ENCODE results near the gene GMIP. TPM values are rescaled to one million over a fixed set of nuclear protein-coding genes. Genes with fewer than 3 reads are reported as not detected.

GMIP gene
- total RNA-seq, 1 experiment from 2014 or later: 6.3 TPM

GRCh38 chr19:19591133-19591825 is 52.2 kb downstream of the GMIP start:
- ChIA-PET CTCF (no interaction called here), POLR2A (ENCODE audit: unreplicated experiment) (interaction anchor here (0.6 kb wide), 2 partner anchors 22 to 66 kb away, joined by 3 to 4 read pairs; no protein-coding TSS in a partner anchor)
- no TSS peak for BruUV-seq (replicated peaks)
- ATAC-seq (peak; percentile 80), DNase-seq (peak; percentile 95)
- H3K9ac ChIP-seq (ENCODE audit: low read length): peak overlapping the region; percentile 65
- no peak overlapping the region; the same call in 1 of the 2 replicates for H3K4me3 ChIP-seq (ENCODE audit: low read length)
- H4K20me1 ChIP-seq (ENCODE audit: low read length): no peaks in the 10 kb centered on the region
- H3K36me3 ChIP-seq (ENCODE audit: low read depth, low read length): 0 out of 2 replicates have a peak, but pooled peaks cover 10% of the 10 kb centered on the region
- peaks cover 39% of the 10 kb centered on the region for H3K4me1 ChIP-seq (ENCODE audit: insufficient read depth, low read length)
- H3K27me3 ChIP-seq (ENCODE audit: low read length): no peaks in the 10 kb centered on the region
- H2AFZ ChIP-seq (ENCODE audit: low read length): no peak overlapping the region
- no peaks in the 10 kb centered on the region for H3K79me2 ChIP-seq (ENCODE audit: low read length)
- no peaks in the 10 kb centered on the region for H3K9me3 ChIP-seq (ENCODE audit: low read length)
- H3F3A ChIP-seq (ENCODE audit: low read length, unreplicated experiment): no peaks in the 10 kb centered on the region
- H3K9me2 ChIP-seq (replicated peaks; ENCODE audit: low read length): no peaks in the 10 kb centered on the region
- peak overlapping the region; percentile 90 for H3K27ac ChIP-seq (ENCODE audit: low read length)
- TF ChIP-seq CTCF (conservative IDR thresholded peaks at IDR 0.05; ENCODE audit: low read depth, low read length) (no peak), EZH2phosphoT487 (IDR thresholded peaks at IDR 0.05; ENCODE audit: borderline replicate concordance, low read length) (no peak), EZH2 (IDR thresholded peaks at IDR 0.05; ENCODE audit: low read length, unreplicated experiment) (no peak)
- H3K4me2 ChIP-seq (ENCODE audit: low read length): peak overlapping the region; percentile 70
- intact Hi-C loops (cut with micrococcal nuclease): no loop called here

GRCh38 chr19:19588546-19588945 is 54.9 kb downstream of the GMIP start:
- CTCF ChIA-PET: no interaction called here
- BruUV-seq (replicated peaks): no TSS peak
- TF ChIP-seq CTCF (conservative IDR thresholded peaks at IDR 0.05; ENCODE audit: low read depth, low read length) (no peak), EZH2 (IDR thresholded peaks at IDR 0.05; ENCODE audit: low read length, unreplicated experiment) (no peak), EZH2phosphoT487 (IDR thresholded peaks at IDR 0.05; ENCODE audit: borderline replicate concordance, low read length) (no peak)
- intact Hi-C loops (cut with micrococcal nuclease): no loop called here
- H3K9me3 ChIP-seq (ENCODE audit: low read length): no peaks in the 10 kb centered on the region
- no peak overlapping the region for H3K4me2 ChIP-seq (ENCODE audit: low read length)
- POLR2A ChIA-PET (ENCODE audit: unreplicated experiment): no interaction called here
- no peak overlapping the region for H3K27ac ChIP-seq (ENCODE audit: low read length)
- no peaks in the 10 kb centered on the region for H4K20me1 ChIP-seq (ENCODE audit: low read length)
- H3K36me3 ChIP-seq (ENCODE audit: low read depth, low read length): 0 out of 2 replicates have a peak, but pooled peaks cover 8% of the 10 kb centered on the region
- no peak for ATAC-seq
- DNase-seq: peak; percentile 50
- H2AFZ ChIP-seq (ENCODE audit: low read length): no peak overlapping the region
- no peaks in the 10 kb centered on the region for H3K27me3 ChIP-seq (ENCODE audit: low read length)
- no peaks in the 10 kb centered on the region for H3F3A ChIP-seq (ENCODE audit: low read length, unreplicated experiment)
- H3K4me1 ChIP-seq (ENCODE audit: insufficient read depth, low read length): peaks cover 19% of the 10 kb centered on the region
- H3K9me2 ChIP-seq (replicated peaks; ENCODE audit: low read length): no peaks in the 10 kb centered on the region
- H3K9ac ChIP-seq (ENCODE audit: low read length): no peak overlapping the region
- no peak overlapping the region for H3K4me3 ChIP-seq (ENCODE audit: low read length)
- H3K79me2 ChIP-seq (ENCODE audit: low read length): no peaks in the 10 kb centered on the region

GRCh38 chr19:19587771-19588170 is 55.7 kb downstream of the GMIP start:
- Histone ChIP-seq H3K4me1 (ENCODE audit: insufficient read depth, low read length) (peaks cover 19% of the 10 kb centered on the region), H4K20me1 (ENCODE audit: low read length) (no peaks in the 10 kb centered on the region), H3K4me2 (ENCODE audit: low read length) (no peak overlapping the region), H3K36me3 (ENCODE audit: low read depth, low read length) (0 out of 2 replicates have a peak, but pooled peaks cover 1% of the 10 kb centered on the region), H3F3A (ENCODE audit: low read length, unreplicated experiment) (no peaks in the 10 kb centered on the region), H3K4me3 (ENCODE audit: low read length) (no peak overlapping the region), H3K9ac (ENCODE audit: low read length) (no peak overlapping the region), H3K27ac (ENCODE audit: low read length) (no peak overlapping the region), H3K79me2 (ENCODE audit: low read length) (no peaks in the 10 kb centered on the region), H3K27me3 (ENCODE audit: low read length) (no peaks in the 10 kb centered on the region), H3K9me3 (ENCODE audit: low read length) (no peaks in the 10 kb centered on the region), H2AFZ (ENCODE audit: low read length) (no peak overlapping the region), H3K9me2 (replicated peaks; ENCODE audit: low read length) (no peaks in the 10 kb centered on the region)
- TF ChIP-seq CTCF (conservative IDR thresholded peaks at IDR 0.05; ENCODE audit: low read depth, low read length) (no peak), EZH2phosphoT487 (IDR thresholded peaks at IDR 0.05; ENCODE audit: borderline replicate concordance, low read length) (no peak), EZH2 (IDR thresholded peaks at IDR 0.05; ENCODE audit: low read length, unreplicated experiment) (no peak)
- no TSS peak for BruUV-seq (replicated peaks)
- intact Hi-C loops (cut with micrococcal nuclease): no loop called here
- ATAC-seq (no peak), DNase-seq (no peak)
- POLR2A ChIA-PET (ENCODE audit: unreplicated experiment): no interaction called here
- CTCF ChIA-PET: no interaction called here

Data from PC-3 (cell line).